HG03354 (cell line): Measurements from ENCODE around the gene GOT1.

ENCODE experiments used
- ATAC-seq: cut with Tn5 transposase; IDR thresholded peaks from one replicate; pipeline ENCODE4 v1.9.1; 2021; ENCODE audit warnings: mild to moderate bottlenecking; ENCODE audit not compliant: unreplicated experiment, poor library complexity, severe bottlenecking

GOT1 gene

DNA sequence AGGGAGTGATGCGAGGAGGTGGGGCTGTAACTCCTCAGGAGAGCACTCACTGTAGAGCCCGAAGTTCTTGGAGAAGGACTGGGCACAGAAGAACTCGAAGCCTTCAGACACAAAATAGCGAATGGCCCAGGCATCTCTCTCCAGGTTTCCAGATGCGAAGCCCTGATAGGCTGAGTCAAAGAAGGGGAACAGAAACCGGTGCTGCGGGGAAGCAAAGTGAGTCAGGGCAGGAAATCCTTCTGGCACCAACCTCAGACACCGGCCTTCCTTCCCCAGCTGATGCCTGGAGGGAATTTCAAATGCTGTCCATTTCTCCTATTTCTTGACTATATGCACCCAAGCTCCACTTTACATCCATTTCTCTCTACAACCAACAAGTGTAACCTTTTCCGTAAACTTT is 26.8 kb downstream of the GOT1 start:
- no peak for ATAC-seq

DNA sequence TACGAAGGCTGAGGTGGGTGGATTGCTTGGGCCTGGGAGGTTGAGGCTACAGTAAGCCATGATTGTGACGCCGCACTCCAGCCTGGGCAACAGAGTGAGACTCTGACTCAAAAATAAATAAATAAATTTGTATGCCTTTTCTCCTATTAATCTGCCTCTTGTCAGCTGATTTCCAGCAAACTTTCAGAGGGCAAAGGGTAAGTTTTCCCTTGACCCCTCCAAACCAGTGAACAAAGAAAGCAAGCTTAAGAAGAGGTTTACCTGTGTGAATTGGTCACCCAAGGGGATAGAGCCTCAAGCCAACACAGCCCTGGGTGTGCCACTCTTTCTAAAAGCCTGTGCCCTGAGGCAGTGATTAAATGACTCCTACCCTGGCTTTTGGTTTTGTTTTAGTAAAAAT is 30.8 kb downstream of the GOT1 start:
- ATAC-seq: no peak

DNA sequence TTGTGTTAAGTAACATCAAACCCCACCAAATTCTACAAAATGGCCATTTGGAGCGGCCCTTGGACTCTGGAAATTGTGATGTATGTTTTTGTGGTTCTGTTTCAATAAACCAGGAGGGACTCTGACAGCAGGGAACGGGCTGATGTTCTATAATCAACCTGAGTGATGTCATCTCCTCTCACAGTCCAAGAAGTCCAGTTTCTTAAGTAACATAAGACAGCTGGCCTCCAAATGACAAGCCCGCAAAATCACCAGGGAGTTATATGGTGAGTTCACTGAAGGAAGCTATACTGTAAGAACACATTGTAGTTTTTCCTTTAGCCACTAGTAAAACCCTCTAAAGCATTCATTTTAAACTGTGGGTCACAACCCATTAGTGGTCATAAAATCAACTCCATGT is 34.0 kb downstream of the GOT1 start:
- no peak for ATAC-seq

DNA sequence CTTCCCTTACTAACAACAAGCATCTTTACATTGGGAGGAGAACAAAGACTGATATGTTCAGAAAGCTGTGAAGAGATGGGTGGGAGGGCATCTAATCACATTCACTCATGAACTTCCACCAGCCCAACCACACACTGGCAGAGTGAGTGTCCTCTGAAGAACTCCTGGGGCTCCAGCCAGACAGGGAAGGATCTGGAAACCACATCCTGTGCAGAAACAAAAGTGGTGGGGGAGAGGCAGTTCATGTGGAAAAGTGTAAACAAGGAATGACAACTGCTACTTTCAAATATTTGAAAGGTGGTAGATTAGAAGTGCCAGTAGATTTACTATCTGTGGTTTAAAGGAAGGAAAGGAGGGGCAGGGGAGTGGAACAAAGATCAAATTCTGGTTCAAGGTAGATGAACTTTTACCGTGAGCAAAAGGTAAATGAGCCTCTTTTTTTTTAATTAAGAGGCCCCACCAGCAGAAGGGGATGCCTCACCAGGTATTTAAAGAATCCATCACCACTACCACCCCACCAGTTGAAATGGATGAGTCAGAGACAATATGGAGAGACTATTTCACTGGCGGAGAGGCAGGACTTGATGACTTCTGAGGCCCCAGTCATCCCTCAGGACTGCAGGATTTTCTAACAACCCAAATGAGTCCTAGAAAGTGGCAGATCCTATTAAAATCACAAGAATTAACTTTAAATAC is 34.5 kb downstream of the GOT1 start:
- ATAC-seq: no peak

GRCh38 chr10:99394761-99395386 is 35.5 kb downstream of the GOT1 start:
- ATAC-seq: no peak

DNA sequence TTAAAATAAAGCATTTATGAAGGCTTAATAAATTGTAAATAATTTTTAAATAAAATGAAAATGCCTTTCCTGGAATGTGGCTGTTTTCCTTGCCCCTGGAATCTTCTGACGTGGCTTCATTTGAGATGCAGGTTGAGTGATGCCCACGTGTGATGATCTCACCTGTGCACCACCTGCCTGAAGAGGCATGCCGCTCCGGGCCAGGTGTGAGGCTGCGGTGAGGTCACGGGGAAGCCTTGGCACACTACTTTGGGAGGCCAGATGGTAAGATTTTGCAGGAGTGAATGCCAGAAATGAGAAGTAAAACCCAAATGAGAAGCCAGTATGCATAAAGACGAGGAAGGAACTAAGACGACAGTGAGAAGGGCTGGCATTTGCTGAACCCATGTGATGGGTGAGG is 36.2 kb downstream of the GOT1 start:
- no peak for ATAC-seq

- no peak for ATAC-seq
Measured at GRCh38 chr10:99393683-99394082, 36.7 kb downstream of the GOT1 start.

GRCh38 chr10:99393036-99393435 is 37.4 kb downstream of the GOT1 start:
- ATAC-seq: no peak

GRCh38 chr10:99391346-99391745 is 39.1 kb downstream of the GOT1 start:
- ATAC-seq: no peak

DNA sequence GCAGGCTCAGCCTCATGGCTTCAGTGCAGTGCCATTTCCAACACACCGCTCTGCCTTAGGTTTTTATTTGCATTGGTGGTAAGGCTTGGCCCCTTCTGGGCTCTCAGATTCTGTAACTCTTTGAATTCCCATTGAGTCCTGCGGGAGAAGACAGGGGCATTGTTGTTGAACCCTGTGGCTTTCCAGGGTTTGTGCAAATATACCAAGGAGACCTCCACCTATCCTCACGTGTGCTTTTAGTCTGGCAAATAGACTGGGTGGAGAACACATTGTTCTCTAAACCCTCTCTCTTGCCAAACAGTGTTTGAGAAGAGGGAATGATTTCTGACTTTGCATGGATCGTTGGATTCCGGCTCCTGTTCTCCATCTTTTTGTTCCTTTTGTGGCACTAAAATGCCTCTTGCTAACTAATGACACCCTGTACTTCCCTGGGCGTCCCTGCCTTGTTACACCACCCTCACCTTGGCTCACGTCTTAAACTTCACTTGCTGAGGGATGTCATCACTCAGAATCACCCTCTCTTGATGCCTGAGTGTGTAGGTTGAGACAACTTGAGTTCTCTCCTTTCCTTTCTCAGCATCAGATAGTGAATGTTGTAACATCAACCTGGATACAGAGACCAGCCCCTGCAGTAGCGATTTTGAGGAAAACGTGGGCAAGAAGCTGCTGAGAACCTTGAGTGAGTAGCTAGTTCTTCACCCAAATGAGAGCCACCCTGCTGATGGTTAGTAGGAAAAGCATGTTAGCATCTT is 40.5 kb downstream of the GOT1 start:
- ATAC-seq: no peak

DNA sequence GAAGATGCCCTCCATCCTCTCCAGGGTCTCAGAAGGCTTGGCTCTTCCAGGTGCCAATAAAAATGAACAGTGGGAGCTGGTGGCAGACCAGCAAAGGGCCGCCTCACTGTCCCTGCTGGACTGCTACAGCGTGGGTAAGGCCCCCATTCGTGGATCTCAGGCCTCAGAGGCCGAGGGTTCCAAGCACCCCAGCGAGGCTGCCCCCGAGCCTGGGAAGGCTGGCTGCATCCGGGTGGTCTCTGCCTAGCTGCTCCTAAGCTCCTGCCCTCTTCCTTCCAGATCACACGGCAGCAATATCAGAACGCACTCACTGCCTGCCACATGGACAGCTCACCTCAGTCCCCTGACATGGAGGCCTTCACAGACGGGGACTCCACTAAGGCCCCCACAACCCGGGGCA is 42.9 kb downstream of the GOT1 start:
- ATAC-seq: no peak

GRCh38 chr10:99387071-99387470 is 43.4 kb downstream of the GOT1 start:
- no peak for ATAC-seq

- no peak for ATAC-seq
Measured at GRCh38 chr10:99382176-99382575, 48.2 kb downstream of the GOT1 start.

DNA sequence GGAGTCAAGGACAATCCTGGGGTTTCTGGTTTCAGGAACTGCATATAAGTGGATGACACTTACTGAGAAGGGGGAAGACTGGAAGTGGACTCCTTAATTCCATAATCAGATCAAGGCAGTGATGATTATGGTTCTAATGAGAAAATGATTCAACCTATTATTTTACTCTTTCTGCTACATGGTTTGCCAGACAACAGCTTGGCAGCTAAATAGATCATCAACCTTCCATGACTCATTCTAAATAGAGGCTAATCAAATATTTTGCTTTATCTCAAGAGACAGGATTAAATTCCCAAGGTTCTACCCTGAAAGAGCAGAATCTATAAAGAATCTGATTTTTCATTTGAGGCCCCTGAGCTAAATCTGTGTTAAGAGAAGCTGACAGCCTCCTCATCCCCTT is 55.0 kb downstream of the GOT1 start:
- ATAC-seq: no peak

- ATAC-seq: no peak
Measured at GRCh38 chr10:99374972-99375371, 55.5 kb downstream of the GOT1 start.

DNA sequence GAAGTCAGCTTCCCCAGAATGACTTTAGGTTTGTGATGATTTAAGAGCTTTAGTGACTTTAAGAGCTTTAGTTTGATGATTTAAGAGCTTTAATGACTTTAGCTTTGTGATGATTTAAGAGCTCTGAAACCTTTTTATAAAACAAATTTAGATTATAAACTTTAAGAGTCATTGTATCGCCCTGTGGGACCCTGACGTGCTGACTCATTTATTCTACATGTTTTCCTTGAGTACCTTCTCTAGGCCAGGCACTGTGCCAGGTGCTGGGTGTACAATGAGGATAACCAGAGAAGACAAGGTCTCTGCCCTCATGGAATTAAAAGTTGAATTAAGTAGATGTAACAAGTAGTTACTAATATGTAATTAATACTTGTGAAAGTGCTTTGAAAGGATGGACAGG is 55.9 kb downstream of the GOT1 start:
- no peak for ATAC-seq

- no peak for ATAC-seq
Measured at GRCh38 chr10:99372546-99373271, 57.7 kb downstream of the GOT1 start.

DNA sequence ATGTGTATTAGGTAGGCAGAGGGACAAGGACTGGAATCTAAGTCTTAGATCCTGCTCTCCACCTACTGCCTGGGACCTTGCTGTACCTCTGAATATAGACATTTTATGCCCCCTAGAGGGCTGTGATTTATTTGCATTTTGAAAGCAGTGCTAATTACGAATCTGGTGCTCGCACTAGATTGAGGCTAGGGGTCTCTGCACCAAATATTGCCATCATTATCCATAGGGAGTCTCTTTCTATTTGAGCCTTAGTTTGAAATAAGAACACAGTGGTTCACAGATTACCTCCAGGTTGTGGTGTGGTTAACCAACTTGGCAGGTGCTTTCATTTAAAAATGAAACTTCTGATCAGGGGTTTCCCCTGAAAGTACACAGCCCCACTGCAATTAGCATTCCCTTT is 59.4 kb downstream of the GOT1 start:
- peak; percentile 89 for ATAC-seq

DNA sequence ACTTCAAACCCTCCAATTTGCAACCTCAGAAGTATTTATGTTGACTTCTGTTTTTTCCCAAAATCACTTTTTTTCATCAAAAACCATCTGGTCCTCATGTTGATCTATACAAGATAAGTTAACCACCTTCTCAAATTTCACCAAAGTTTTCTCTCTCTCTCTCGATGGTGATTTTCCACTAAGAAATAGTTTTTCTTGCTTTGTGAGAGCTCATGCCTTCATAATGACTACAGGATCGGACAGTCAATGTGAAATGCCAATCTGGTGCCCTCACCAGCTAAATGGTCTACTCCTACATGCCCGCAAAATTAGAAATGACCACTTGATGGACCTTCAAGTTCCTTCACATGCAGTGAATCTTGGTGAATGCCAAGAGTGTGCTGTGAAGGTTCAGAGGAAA is 60.9 kb downstream of the GOT1 start:
- no peak for ATAC-seq

GRCh38 chr10:99369126-99369525 is 61.3 kb downstream of the GOT1 start:
- no peak for ATAC-seq
